ENCODE results near the gene ZNF429.

The ZNF429 gene

GRCh38 chr19:21593502-21593901, 88.1 kb downstream of the ZNF429 start:
- Histone ChIP-seq H3K9me2 (replicated peaks; ENCODE audit: insufficient read depth, low read length) (no peaks in the 10 kb centered on the region), H2AFZ (ENCODE audit: low read length) (no peak overlapping the region), H3F3A (ENCODE audit: insufficient read depth, low read length) (no peaks in the 10 kb centered on the region), H3K79me2 (ENCODE audit: low read length) (no peaks in the 10 kb centered on the region), H3K4me2 (ENCODE audit: low read depth, low read length) (no peak overlapping the region), H3K9ac (ENCODE audit: low read length) (no peak overlapping the region), H3K4me3 (ENCODE audit: low read length) (no peak overlapping the region), H3K9me3 (replicated peaks; ENCODE audit: insufficient read depth, low read length) (no peaks in the 10 kb centered on the region), H3K27ac (ENCODE audit: low read length) (no peak overlapping the region), H4K20me1 (ENCODE audit: insufficient read depth, low read length) (no peaks in the 10 kb centered on the region), H3K36me3 (replicated peaks; ENCODE audit: insufficient read depth, low read length) (no peaks in the 10 kb centered on the region), H3K4me1 (ENCODE audit: low read length) (no peaks in the 10 kb centered on the region), H3K27me3 (replicated peaks; ENCODE audit: insufficient read depth, low read length) (no peaks in the 10 kb centered on the region)
- TF ChIP-seq EZH2 (optimal IDR thresholded peaks at IDR 0.05; ENCODE audit: low read depth, low read length), result no peak
- no peak for TF ChIP-seq EZH2phosphoT487 (IDR thresholded peaks at IDR 0.05; ENCODE audit: low read length)
- TF ChIP-seq CTCF (IDR thresholded peaks at IDR 0.05; ENCODE audit: low read length), result no peak
- no peak for DNase-seq

GRCh38 chr19:21593934-21594820, 88.8 kb downstream of the ZNF429 start:
- no peak overlapping the region for H3K9ac ChIP-seq (ENCODE audit: low read length)
- TF ChIP-seq EZH2phosphoT487 (IDR thresholded peaks at IDR 0.05; ENCODE audit: low read length) (no peak), EZH2 (optimal IDR thresholded peaks at IDR 0.05; ENCODE audit: low read depth, low read length) (no peak), CTCF (IDR thresholded peaks at IDR 0.05; ENCODE audit: low read length) (no peak)
- H3K4me3 ChIP-seq (ENCODE audit: low read length), result no peak overlapping the region
- H3K27ac ChIP-seq (ENCODE audit: low read length), result no peak overlapping the region
- no peaks in the 10 kb centered on the region for H3K36me3 ChIP-seq (replicated peaks; ENCODE audit: insufficient read depth, low read length)
- no peaks in the 10 kb centered on the region for H4K20me1 ChIP-seq (ENCODE audit: insufficient read depth, low read length)
- no peaks in the 10 kb centered on the region for H3K4me1 ChIP-seq (ENCODE audit: low read length)
- no peaks in the 10 kb centered on the region for H3K79me2 ChIP-seq (ENCODE audit: low read length)
- no peak overlapping the region for H3K4me2 ChIP-seq (ENCODE audit: low read depth, low read length)
- no peaks in the 10 kb centered on the region for H3F3A ChIP-seq (ENCODE audit: insufficient read depth, low read length)
- no peaks in the 10 kb centered on the region for H3K9me2 ChIP-seq (replicated peaks; ENCODE audit: insufficient read depth, low read length)
- H3K27me3 ChIP-seq (replicated peaks; ENCODE audit: insufficient read depth, low read length), result no peaks in the 10 kb centered on the region
- DNase-seq, result no peak
- no peak overlapping the region for H2AFZ ChIP-seq (ENCODE audit: low read length)
- H3K9me3 ChIP-seq (replicated peaks; ENCODE audit: insufficient read depth, low read length), result no peaks in the 10 kb centered on the region

DNA sequence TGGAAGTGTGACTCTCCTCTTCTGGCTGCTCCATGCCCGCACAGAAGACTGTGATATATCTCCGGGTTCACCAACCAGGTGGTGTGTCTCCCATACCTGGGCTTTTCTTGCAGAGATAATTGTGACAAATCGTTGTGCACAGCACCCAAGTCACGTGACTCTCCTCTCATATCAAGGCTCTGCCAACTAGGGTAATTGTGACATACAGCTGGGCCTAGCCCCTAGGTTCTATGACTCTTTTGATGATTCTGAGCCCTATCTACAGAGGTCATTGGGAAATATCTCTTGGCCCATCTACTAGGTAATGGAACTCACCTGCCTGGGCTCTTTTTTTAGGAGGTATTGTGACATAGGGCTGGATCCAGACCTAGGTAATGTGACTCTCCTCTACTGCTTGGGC, 89.8 kb downstream of the ZNF429 start:
- TF ChIP-seq EZH2 (optimal IDR thresholded peaks at IDR 0.05; ENCODE audit: low read depth, low read length) (no peak), EZH2phosphoT487 (IDR thresholded peaks at IDR 0.05; ENCODE audit: low read length) (no peak), CTCF (IDR thresholded peaks at IDR 0.05; ENCODE audit: low read length) (no peak)
- no peak overlapping the region for H3K27ac ChIP-seq (ENCODE audit: low read length)

More for the DNA sequence above, 89.8 kb downstream of the ZNF429 start:
- Histone ChIP-seq H3K4me2 (ENCODE audit: low read depth, low read length) (no peak overlapping the region), H3K9me2 (replicated peaks; ENCODE audit: insufficient read depth, low read length) (no peaks in the 10 kb centered on the region), H3K27me3 (replicated peaks; ENCODE audit: insufficient read depth, low read length) (no peaks in the 10 kb centered on the region), H3K9ac (ENCODE audit: low read length) (no peak overlapping the region), H3K79me2 (ENCODE audit: low read length) (no peaks in the 10 kb centered on the region), H3K36me3 (replicated peaks; ENCODE audit: insufficient read depth, low read length) (no peaks in the 10 kb centered on the region), H2AFZ (ENCODE audit: low read length) (no peak overlapping the region), H3F3A (ENCODE audit: insufficient read depth, low read length) (no peaks in the 10 kb centered on the region), H3K4me1 (ENCODE audit: low read length) (no peaks in the 10 kb centered on the region), H3K4me3 (ENCODE audit: low read length) (no peak overlapping the region), H3K9me3 (replicated peaks; ENCODE audit: insufficient read depth, low read length) (no peaks in the 10 kb centered on the region), H4K20me1 (ENCODE audit: insufficient read depth, low read length) (no peaks in the 10 kb centered on the region)
- no peak for DNase-seq

All from MM.1S (cell line).